HG03432 (cell line): ENCODE measurements around the gene PHF14.
A peak's percentile ranks its signal among the peaks of the same experiment; 100 is the strongest.
"Not testable (repeated sequence)": the region's sequence is repeated elsewhere in the genome, so short reads cannot be mapped to it uniquely, and the experiment has no call there.

Experiments used
- ATAC-seq: cut with Tn5 transposase; IDR thresholded peaks from one replicate; pipeline ENCODE4 v1.9.1; 2021; ENCODE audit warnings: mild to moderate bottlenecking, moderate library complexity; ENCODE audit not compliant: unreplicated experiment

PHF14 gene

GRCh38 chr7:10973061-10973941 is at the start of gene PHF14:
TSS of gene PHF14 (plus strand) at chr7:10973872. CDS start at chr7:10974324, 452 bp downstream.
- ATAC-seq: peak; percentile 97

- ATAC-seq: no peak
Observed at GRCh38 chr7:10924370-10924769, 49.3 kb upstream of the PHF14 start.

- ATAC-seq: not testable (repeated sequence)
Observed at GRCh38 chr7:10928203-10928602, 45.5 kb upstream of the PHF14 start.

- ATAC-seq: no peak
Observed at GRCh38 chr7:10930551-10930950, 43.1 kb upstream of the PHF14 start.

- ATAC-seq: no peak
Observed at GRCh38 chr7:10931161-10931560, 42.5 kb upstream of the PHF14 start.

- ATAC-seq: no peak
Observed at GRCh38 chr7:10934292-10934691, 39.4 kb upstream of the PHF14 start.

GRCh38 chr7:10939237-10939910 is 34.3 kb upstream of the PHF14 start:
- peak; percentile 3 for ATAC-seq

GRCh38 chr7:10939911-10940703 is 33.6 kb upstream of the PHF14 start:
- ATAC-seq: peak; percentile 94

GRCh38 chr7:10940704-10941355 is 32.8 kb upstream of the PHF14 start:
- ATAC-seq: no peak

GRCh38 chr7:10950494-10950893 is 23.2 kb upstream of the PHF14 start:
- ATAC-seq: no peak

- not testable (repeated sequence) for ATAC-seq
Observed at GRCh38 chr7:10950974-10951578, 22.6 kb upstream of the PHF14 start.

- no peak for ATAC-seq
Observed at GRCh38 chr7:10952588-10952987, 21.1 kb upstream of the PHF14 start.

GRCh38 chr7:10953078-10953750 is 20.5 kb upstream of the PHF14 start:
- ATAC-seq: peak; percentile 62

- ATAC-seq: no peak
Observed at GRCh38 chr7:10956528-10956927, 17.1 kb upstream of the PHF14 start.

GRCh38 chr7:10960242-10960641 is 13.4 kb upstream of the PHF14 start:
- ATAC-seq: not testable (repeated sequence)

- ATAC-seq: not testable (repeated sequence)
Observed at GRCh38 chr7:10965016-10965415, 8.7 kb upstream of the PHF14 start.

GRCh38 chr7:10972174-10972573 is 1.5 kb upstream of the PHF14 start:
- ATAC-seq: no peak

- ATAC-seq: peak; percentile 27
Observed at GRCh38 chr7:10973942-10974911, 555 bp downstream of the PHF14 start.

- no peak for ATAC-seq
Observed at GRCh38 chr7:10977113-10977512, 3.4 kb downstream of the PHF14 start.
